CD8-positive, alpha-beta memory T cell (primary cell): ENCODE data around the gene POLR2E. TPM values are rescaled to one million over a fixed set of nuclear protein-coding genes. Genes with fewer than 3 reads are reported as not detected.

Experiments
- CTCF ChIA-PET: fragments of 350-600 bp; sonication (Branson Sonifier 250); formaldehyde crosslinking; loops from one replicate; lab custom pipeline; 2021; ENCODE audit warnings: antibody characterized with exemption; lab: Charles Lee
- POLR2A ChIA-PET: fragments of 350-600 bp; sonication (Branson Sonifier 250); formaldehyde crosslinking; loops from one replicate; lab custom pipeline; 2021; ENCODE audit warnings: antibody characterized with exemption; lab: Charles Lee
- DNase-seq, 5 donors: peaks; one replicate each; pipeline versions ENCODE4 v3.0.0 to v3.0.0-alpha.2; 2020 to 2022; ENCODE audit warnings: mixed read lengths in 1 of 5
- H3K27ac ChIP-seq: one replicate; pipeline ENCODE4 v1.7.0; 2013; ENCODE audit warnings: low read depth, mild to moderate bottlenecking, low read length, moderate library complexity
- H3K27me3 ChIP-seq: 2 replicates; pipeline ENCODE4 v1.7.0; 2013; ENCODE audit warnings: low read length, mild to moderate bottlenecking; ENCODE audit not compliant: insufficient read depth, poor library complexity, severe bottlenecking
- H3K36me3 ChIP-seq: 2 replicates; pipeline ENCODE4 v1.7.0; 2013; ENCODE audit warnings: mild to moderate bottlenecking, low read length, moderate library complexity; ENCODE audit not compliant: insufficient read depth
- H3K4me1 ChIP-seq: 2 replicates; pipeline ENCODE4 v1.7.0; 2013; ENCODE audit warnings: mild to moderate bottlenecking, low read length, moderate library complexity; ENCODE audit not compliant: insufficient read depth
- H3K4me3 ChIP-seq: 2 replicates; pipeline ENCODE4 v1.7.0; 2013; ENCODE audit warnings: mild to moderate bottlenecking, low read length
- H3K9me3 ChIP-seq: 2 replicates; pipeline ENCODE4 v1.7.0; 2013; ENCODE audit warnings: mild to moderate bottlenecking, low read length
- H3K27ac Mint-ChIP-seq, 8 donors: one replicate each; pipeline ENCODE4 v1.8.0; 2020 to 2021; ENCODE audit warnings: mixed read lengths in 8 of 8, mild to moderate bottlenecking in 6 of 8, inconsistent platforms in 3 of 8, moderate library complexity in 3 of 8
- H3K27me3 Mint-ChIP-seq, 2 donors: one replicate each; pipeline ENCODE4 v1.8.0; 2020 to 2021; ENCODE audit warnings: mixed read lengths in 2 of 2, mild to moderate bottlenecking in 1 of 2, moderate library complexity in 1 of 2
- H3K36me3 Mint-ChIP-seq, 3 donors: one replicate each; pipeline ENCODE4 v1.8.0; 2020 to 2021; ENCODE audit warnings: mixed read lengths in 3 of 3, inconsistent platforms in 1 of 3, mild to moderate bottlenecking in 1 of 3
- H3K4me1 Mint-ChIP-seq, 3 donors: one replicate each; pipeline ENCODE4 v1.8.0; 2020 to 2021; ENCODE audit warnings: mixed read lengths in 3 of 3, inconsistent platforms in 1 of 3, mild to moderate bottlenecking in 1 of 3
- H3K4me3 Mint-ChIP-seq, 7 donors: one replicate each; pipeline ENCODE4 v1.8.0; 2020 to 2021; ENCODE audit warnings: mixed read lengths in 7 of 7, mild to moderate bottlenecking in 6 of 7, moderate library complexity in 4 of 7, inconsistent platforms in 2 of 7
- H3K9me3 Mint-ChIP-seq, 5 donors: one replicate each; pipeline ENCODE4 v1.8.0; 2020 to 2022; ENCODE audit warnings: mixed read lengths in 5 of 5, mild to moderate bottlenecking in 3 of 5, moderate library complexity in 2 of 5, inconsistent platforms in 1 of 5
- polyA plus RNA-seq: library from polyadenylated mRNA; unstranded; fragments of 300-500 nt; fragmentation: Illumina TruSeq; gene quantifications from one replicate; pipeline ENCODE4 v1.2.3, GENCODE V29; 2021
- total RNA-seq, 2 experiments: library from RNA; stranded (reverse); gene quantifications; one replicate each; pipeline ENCODE4 v1.2.3, GENCODE V29; 2021

Gene POLR2E
- total and polyA plus RNA-seq, 3 experiments from 2014 or later, result 249 to 278 (median 270) TPM

DNA sequence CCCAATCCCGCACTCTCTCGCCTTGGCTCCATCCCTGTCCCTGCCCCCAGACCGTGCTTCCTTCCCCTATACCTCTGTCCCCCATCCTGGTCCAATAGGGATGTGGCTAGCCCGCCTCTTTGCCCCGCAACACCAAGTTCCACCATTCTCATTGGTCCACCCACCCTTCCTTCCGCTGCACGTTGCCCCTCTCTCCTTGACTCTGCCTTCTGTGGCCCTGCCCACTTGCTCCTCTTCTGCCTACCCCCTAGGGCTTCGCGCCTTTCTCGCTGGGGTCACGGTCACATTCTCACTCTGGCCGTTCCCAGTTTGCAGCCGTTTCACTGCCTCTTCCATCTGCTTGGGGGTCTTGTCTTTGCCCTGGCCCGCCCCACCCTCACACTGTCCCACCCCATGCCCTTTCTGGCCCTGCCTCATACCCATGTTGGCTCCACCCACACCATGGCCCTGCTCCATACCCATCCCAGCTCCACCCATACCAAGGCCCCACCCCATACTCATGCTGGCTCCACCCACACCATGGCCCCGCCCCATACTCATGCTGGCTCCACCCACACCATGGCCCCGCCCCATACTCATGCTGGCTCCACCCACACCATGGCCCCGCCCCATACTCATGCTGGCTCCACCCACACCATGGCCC, 32.7 kb downstream of the POLR2E start:
- H3K9me3 Mint-ChIP-seq, result peaks cover 0 to under 1% (median 0%) of the 10 kb centered on the region in 5 donors
- no peaks in the 10 kb centered on the region for H3K36me3 ChIP-seq
- peak in 1 of 5 donors; percentile 45 for DNase-seq
- peaks cover 0 to 21% (median 0%) of the 10 kb centered on the region in 3 donors for H3K36me3 Mint-ChIP-seq
- peaks cover 21 to 48% (median 32%) of the 10 kb centered on the region in 3 donors for H3K4me1 Mint-ChIP-seq
- POLR2A ChIA-PET, result no interaction called here
- no peak overlapping the region for H3K4me3 Mint-ChIP-seq
- H3K27me3 Mint-ChIP-seq, result no peaks in the 10 kb centered on the region
- CTCF ChIA-PET, result no interaction called here
- no peak overlapping the region for H3K4me3 ChIP-seq
- H3K27ac Mint-ChIP-seq, result no peak overlapping the region
- no peak overlapping the region for H3K27ac ChIP-seq
- H3K4me1 ChIP-seq, result peaks cover 42% of the 10 kb centered on the region
- H3K27me3 ChIP-seq, result no peaks in the 10 kb centered on the region
- no peaks in the 10 kb centered on the region for H3K9me3 ChIP-seq

GRCh38 chr19:1061987-1062386, 33.2 kb downstream of the POLR2E start:
- peaks cover 0 to 3% (median 0%) of the 10 kb centered on the region in 5 donors for H3K9me3 Mint-ChIP-seq
- peaks cover 27 to 53% (median 37%) of the 10 kb centered on the region in 3 donors for H3K4me1 Mint-ChIP-seq
- Histone ChIP-seq H3K4me3 (no peak overlapping the region), H3K36me3 (peaks cover 2% of the 10 kb centered on the region), H3K4me1 (peaks cover 48% of the 10 kb centered on the region), H3K9me3 (no peaks in the 10 kb centered on the region), H3K27ac (no peak overlapping the region), H3K27me3 (no peaks in the 10 kb centered on the region)
- H3K27ac Mint-ChIP-seq, result no peak overlapping the region
- ChIA-PET CTCF (no interaction called here), POLR2A (interaction anchor here (0.8 kb wide), 1 partner anchor 19 kb away, joined by 3 read pairs; no protein-coding TSS in a partner anchor)
- H3K36me3 Mint-ChIP-seq, result peaks cover 0 to 26% (median 0%) of the 10 kb centered on the region in 3 donors
- no peaks in the 10 kb centered on the region for H3K27me3 Mint-ChIP-seq
- peak in 1 of 5 donors; percentile 45 for DNase-seq
- H3K4me3 Mint-ChIP-seq, result no peak overlapping the region

DNA sequence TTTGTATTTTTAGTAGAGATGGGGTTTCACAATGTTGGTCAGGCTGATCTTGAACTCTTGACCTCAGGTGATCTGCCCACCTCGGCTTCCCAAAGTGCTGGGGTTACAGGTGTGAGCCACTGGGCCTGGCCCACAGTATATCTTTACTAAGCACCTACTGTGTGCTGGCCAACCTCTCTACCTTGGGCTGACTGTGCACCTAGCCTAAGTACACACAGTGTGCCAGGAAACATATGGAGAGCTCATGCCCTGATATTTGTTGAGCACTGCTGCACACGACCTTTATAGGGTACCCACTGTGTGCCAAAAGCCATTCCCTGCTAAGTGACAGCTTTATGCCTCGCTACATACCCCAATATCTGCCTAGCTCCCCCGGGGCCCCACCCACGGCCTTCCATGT, 34.5 kb downstream of the POLR2E start:
- Histone ChIP-seq H3K27ac (no peak overlapping the region), H3K4me3 (no peak overlapping the region), H3K4me1 (peaks cover 37% of the 10 kb centered on the region), H3K36me3 (peaks cover 11% of the 10 kb centered on the region), H3K27me3 (no peaks in the 10 kb centered on the region), H3K9me3 (no peaks in the 10 kb centered on the region)
- DNase-seq, result no peak
- Mint-ChIP-seq H3K36me3 (peaks cover 0 to 38% (median 4%) of the 10 kb centered on the region in 3 donors), H3K4me3 (no peak overlapping the region), H3K27me3 (no peaks in the 10 kb centered on the region), H3K4me1 (peaks cover 28 to 49% (median 40%) of the 10 kb centered on the region in 3 donors), H3K27ac (no peak overlapping the region), H3K9me3 (peaks cover 0 to 4% (median 0%) of the 10 kb centered on the region in 5 donors)
- POLR2A ChIA-PET, result interaction anchor here (0.7 kb wide), 2 partner anchors 26 to 1191 kb away, joined by 3 to 9 read pairs; no protein-coding TSS in a partner anchor
- CTCF ChIA-PET, result interaction anchor here (1.3 to 5.2 kb wide), 2 partner anchors 27 to 183 kb away, joined by 5 to 57 read pairs; no protein-coding TSS in a partner anchor

GRCh38 chr19:1058112-1058511, 37.1 kb downstream of the POLR2E start:
- no peaks in the 10 kb centered on the region for H3K9me3 ChIP-seq
- ChIA-PET POLR2A (interaction anchor here (1.6 to 3.2 kb wide), 4 partner anchors 9 to 30 kb away, joined by 8 to 26 read pairs (median 14); partner anchors contain the start of gene ARHGAP45), CTCF (interaction anchor here (1.0 to 5.2 kb wide), 13 partner anchors 9 to 131 kb away, joined by 3 to 57 read pairs (median 5); partner anchors contain the start of genes ARHGAP45, POLR2E and RNU6-2)
- no peaks in the 10 kb centered on the region for H3K27me3 ChIP-seq
- Mint-ChIP-seq H3K27ac (peak overlapping the region; percentile 37 to 92 (median 83)), H3K4me1 (peaks cover 22 to 25% (median 24%) of the 10 kb centered on the region in 3 donors), H3K36me3 (peaks cover 0 to 59% (median 4%) of the 10 kb centered on the region in 3 donors), H3K27me3 (no peaks in the 10 kb centered on the region), H3K9me3 (peaks cover 0 to 4% (median 0%) of the 10 kb centered on the region in 5 donors), H3K4me3 (peak overlapping the region in 4 of 7 donors; percentile 19 to 79 (median 42))
- H3K36me3 ChIP-seq, result peaks cover 11% of the 10 kb centered on the region
- H3K4me3 ChIP-seq, result no peak overlapping the region
- H3K4me1 ChIP-seq, result peaks cover 20% of the 10 kb centered on the region
- peak in 2 of 5 donors; percentile 15 to 46 for DNase-seq
- H3K27ac ChIP-seq, result no peak overlapping the region

DNA sequence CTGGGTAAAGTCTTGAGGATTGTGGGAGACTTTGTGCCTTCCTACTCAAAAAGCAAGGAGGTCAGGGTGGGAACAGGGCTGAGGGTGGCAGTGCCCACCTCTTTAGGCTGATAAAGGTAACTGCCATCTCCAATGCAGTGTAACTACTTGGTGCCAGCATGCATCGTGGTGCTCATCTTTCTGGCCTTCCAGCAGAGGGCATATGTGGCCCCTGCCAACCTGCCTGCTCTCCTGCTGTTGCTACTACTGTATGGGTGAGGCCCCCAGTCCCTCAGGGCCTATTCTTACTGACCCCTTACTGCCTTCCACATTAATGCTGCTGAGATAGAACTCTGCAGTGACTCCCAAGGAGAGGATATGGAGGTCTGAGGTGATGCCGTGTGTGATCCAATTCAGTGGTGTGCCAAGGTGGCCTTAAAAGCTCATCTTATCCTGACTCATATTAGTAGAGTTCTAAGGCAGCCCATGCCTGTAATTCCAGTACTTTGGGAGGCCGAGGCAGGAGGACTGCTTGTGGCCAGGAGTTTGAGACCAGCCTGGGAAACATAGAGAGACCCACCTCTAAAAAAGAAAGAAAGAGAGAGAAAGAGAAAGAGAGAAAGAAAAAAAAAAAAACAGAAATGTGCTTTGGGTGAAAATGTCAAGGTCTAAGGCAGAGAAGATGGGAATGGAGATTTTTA, 37.9 kb downstream of the POLR2E start:
- Histone ChIP-seq H3K36me3 (peaks cover 11% of the 10 kb centered on the region), H3K27ac (no peak overlapping the region), H3K4me3 (no peak overlapping the region), H3K9me3 (no peaks in the 10 kb centered on the region), H3K27me3 (no peaks in the 10 kb centered on the region), H3K4me1 (peaks cover 20% of the 10 kb centered on the region)
- DNase-seq, result peak in 3 of 5 donors; percentile 38 to 70 (median 56)
- ChIA-PET CTCF (interaction anchor here (1.0 to 5.2 kb wide), 14 partner anchors 9 to 38 kb away, joined by 3 to 57 read pairs (median 5); partner anchors contain the start of genes ABCA7, ARHGAP45, POLR2E and RNU6-2), POLR2A (interaction anchor here (0.5 to 3.2 kb wide), 7 partner anchors 10 to 31 kb away, joined by 3 to 26 read pairs (median 8); partner anchors contain the start of gene ARHGAP45)
- H3K4me1 Mint-ChIP-seq, result peaks cover 24 to 29% (median 25%) of the 10 kb centered on the region in 3 donors
- H3K4me3 Mint-ChIP-seq, result peak overlapping the region in 2 of 7 donors; percentile 29 to 42
- H3K27me3 Mint-ChIP-seq, result no peaks in the 10 kb centered on the region
- H3K27ac Mint-ChIP-seq, result peak overlapping the region; percentile 37 to 94 (median 82)
- peaks cover 0 to 4% (median 0%) of the 10 kb centered on the region in 5 donors for H3K9me3 Mint-ChIP-seq
- H3K36me3 Mint-ChIP-seq, result peaks cover 0 to 63% (median 4%) of the 10 kb centered on the region in 3 donors

- peaks cover 0 to 4% (median 0%) of the 10 kb centered on the region in 5 donors for H3K9me3 Mint-ChIP-seq
- no peak overlapping the region for H3K4me3 ChIP-seq
Observed at GRCh38 chr19:1055886-1056620, 39.1 kb downstream of the POLR2E start.

GRCh38 chr19:1055028-1055425, 40.1 kb downstream of the POLR2E start:
- Histone ChIP-seq H3K9me3 (no peaks in the 10 kb centered on the region), H3K4me3 (no peak overlapping the region), H3K27me3 (no peaks in the 10 kb centered on the region), H3K4me1 (peaks cover 20% of the 10 kb centered on the region), H3K36me3 (peaks cover 11% of the 10 kb centered on the region), H3K27ac (no peak overlapping the region)
- H3K27me3 Mint-ChIP-seq, result no peaks in the 10 kb centered on the region
- H3K4me1 Mint-ChIP-seq, result peaks cover 26 to 35% (median 30%) of the 10 kb centered on the region in 3 donors
- no peak overlapping the region for H3K27ac Mint-ChIP-seq
- no peak overlapping the region for H3K4me3 Mint-ChIP-seq
- DNase-seq, result no peak
- H3K36me3 Mint-ChIP-seq, result peaks cover 0 to 64% (median 4%) of the 10 kb centered on the region in 3 donors
- CTCF ChIA-PET, result interaction anchor here (1.3 to 2.0 kb wide), 3 partner anchors 10 to 184 kb away, joined by 3 to 7 read pairs (median 3); no protein-coding TSS in a partner anchor
- POLR2A ChIA-PET, result interaction anchor here (0.6 to 1.2 kb wide), 4 partner anchors 24 to 132 kb away, joined by 3 to 5 read pairs (median 3); no protein-coding TSS in a partner anchor
- peaks cover 0 to 4% (median 0%) of the 10 kb centered on the region in 5 donors for H3K9me3 Mint-ChIP-seq

More at GRCh38 chr19:1055886-1056620, 39.1 kb downstream of the POLR2E start:
- no peaks in the 10 kb centered on the region for H3K9me3 ChIP-seq
- CTCF ChIA-PET, result interaction anchor here (1.2 to 5.2 kb wide), 8 partner anchors 8 to 183 kb away, joined by 3 to 57 read pairs (median 7); partner anchors contain the start of genes ABCA7 and ARHGAP45
- Mint-ChIP-seq H3K27me3 (no peaks in the 10 kb centered on the region), H3K4me3 (no peak overlapping the region), H3K4me1 (peaks cover 26 to 35% (median 30%) of the 10 kb centered on the region in 3 donors), H3K27ac (peak overlapping the region in 3 of 8 donors; percentile 63 to 94 (median 79)), H3K36me3 (peaks cover 0 to 63% (median 4%) of the 10 kb centered on the region in 3 donors)
- POLR2A ChIA-PET, result interaction anchor here (0.9 to 3.2 kb wide), 4 partner anchors 25 to 55 kb away, joined by 3 to 26 read pairs (median 4); no protein-coding TSS in a partner anchor
- no peaks in the 10 kb centered on the region for H3K27me3 ChIP-seq
- peaks cover 11% of the 10 kb centered on the region for H3K36me3 ChIP-seq
- H3K4me1 ChIP-seq, result peaks cover 20% of the 10 kb centered on the region
- DNase-seq, result no peak
- no peak overlapping the region for H3K27ac ChIP-seq
